GM21717 (cell line): ENCODE measurements around the gene TTLL5.
"Not testable (repeated sequence)": the region's sequence is repeated elsewhere in the genome, so short reads cannot be mapped to it uniquely, and the experiment has no call there.

Experiments used
- ATAC-seq: cut with Tn5 transposase; IDR thresholded peaks from one replicate; pipeline ENCODE4 v1.9.1; 2021; ENCODE audit warnings: mild to moderate bottlenecking, moderate library complexity; ENCODE audit not compliant: unreplicated experiment

TTLL5 gene

DNA sequence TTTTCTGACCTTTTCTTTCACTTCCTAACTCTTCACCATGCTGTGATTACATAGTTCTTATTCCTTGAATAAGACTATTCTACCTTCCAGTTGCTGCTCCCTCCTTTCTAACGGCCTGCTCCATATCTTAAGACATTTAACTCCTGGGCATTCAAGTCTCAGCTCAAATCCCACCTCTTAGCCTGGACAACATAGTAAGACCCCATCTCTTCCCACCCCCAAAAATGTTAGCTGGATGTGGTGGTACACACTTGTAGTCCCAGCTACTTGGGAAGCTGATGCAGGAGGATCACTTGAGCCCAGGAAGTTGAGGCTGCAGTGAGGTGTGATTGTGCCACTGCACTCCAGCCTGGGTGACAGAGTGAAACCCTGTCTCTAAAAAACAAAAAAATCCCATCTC, 11.3 kb upstream of the TTLL5 start:
- no peak for ATAC-seq

DNA sequence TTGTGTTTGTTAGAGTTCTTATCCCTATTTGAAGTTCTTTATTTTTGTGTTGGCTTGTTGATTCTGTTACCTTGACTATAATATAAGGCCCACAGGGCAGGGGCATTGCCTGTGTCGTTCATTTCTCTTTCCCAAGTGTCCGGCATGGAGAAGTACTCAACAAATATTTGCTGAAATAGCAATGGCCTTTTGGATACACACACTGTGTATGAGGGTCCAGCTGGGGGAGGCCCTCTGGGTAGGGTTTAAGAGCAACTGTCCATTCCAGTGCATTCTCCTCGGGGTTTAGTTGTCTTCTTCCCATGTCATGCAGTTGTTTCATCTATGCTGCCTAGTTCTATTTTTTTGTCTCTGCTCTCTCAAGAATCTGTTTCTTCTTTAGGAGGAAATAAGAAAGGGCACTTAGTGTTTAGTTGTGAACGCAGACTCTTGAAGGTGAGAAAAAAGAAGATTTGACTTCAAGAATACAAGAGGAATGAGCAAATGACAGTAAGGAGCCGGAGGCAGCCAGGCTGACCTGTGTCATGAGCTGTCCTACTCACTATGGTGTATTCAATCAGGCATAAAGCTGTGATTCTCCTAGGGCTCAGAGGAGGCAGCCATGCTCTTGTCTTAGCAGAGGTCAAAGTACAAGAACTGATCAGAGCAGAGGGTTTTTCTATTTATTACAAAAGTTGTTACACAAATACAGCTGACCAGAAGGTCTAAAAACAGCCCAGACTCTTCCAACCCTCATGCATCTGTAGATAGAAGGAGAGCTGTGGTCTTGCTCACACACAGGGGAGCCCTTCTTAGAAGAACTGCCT, 10.6 kb upstream of the TTLL5 start:
- ATAC-seq = no peak

DNA sequence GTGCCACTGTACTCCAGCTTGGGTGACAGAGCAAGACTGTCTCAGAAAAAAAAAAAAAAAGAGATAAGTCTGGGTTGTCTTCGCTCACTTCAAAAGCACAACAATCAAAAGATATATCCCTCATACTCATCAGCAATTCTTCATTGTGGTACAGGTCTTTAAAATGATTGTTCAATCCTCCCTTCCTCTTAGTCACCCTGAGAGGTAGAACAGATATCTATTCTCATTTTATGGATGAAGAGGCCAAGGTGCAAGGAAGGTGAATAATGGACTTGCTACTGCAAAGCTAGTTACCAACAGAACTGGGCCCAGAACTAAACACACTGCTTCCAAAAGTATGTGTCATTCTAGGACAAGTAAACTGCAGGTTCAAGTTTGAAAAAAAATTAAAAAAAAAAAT, 7.5 kb upstream of the TTLL5 start:
- ATAC-seq = no peak

DNA sequence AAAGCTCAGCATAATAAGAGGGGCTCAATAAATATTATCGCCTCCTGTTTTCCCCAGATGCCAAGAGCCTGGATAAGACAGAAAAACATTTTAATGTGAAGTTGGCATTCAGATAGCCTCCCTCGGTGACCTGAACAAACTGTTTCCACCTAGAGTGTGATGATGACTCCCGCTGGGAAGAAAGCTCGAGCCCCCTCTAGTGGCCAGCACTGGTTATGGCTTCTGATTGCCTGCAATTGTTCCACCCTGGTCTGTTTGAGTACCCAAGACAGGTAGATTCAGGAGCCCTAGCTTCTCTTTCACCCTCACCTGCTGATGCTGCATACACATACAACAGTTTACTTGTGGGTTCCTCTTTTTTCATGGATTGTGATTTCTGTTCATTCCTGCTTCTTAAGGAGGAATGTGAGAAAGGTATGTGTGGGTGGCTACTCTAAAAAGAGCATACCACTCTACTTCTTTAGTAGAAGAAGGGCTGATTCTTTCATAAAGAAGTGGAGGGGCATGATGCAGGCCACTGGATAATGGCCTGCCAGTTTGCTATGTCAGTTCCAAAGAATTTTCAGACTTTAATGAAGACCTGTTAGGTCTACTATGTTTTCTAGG, 6.8 kb upstream of the TTLL5 start:
- ATAC-seq = no peak

DNA sequence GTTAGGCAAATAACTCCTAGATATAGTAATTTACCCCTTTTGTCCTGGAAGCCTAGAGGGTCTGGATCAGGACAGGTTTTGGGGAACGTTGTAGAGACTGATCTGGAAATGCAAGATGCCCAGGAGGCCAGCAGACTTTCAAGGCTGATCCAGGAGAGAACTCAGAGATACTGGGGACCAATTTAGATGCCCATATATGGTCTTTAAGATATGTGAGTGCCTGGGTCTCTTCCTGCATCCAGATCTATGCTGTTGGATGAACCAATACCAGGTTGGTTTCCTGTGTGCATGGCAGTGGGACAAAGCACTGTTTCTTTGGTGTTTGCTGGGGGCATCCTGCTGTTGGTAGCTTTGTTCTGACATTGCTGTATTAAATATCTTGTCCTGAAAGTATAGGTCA, 5.8 kb upstream of the TTLL5 start:
- no peak for ATAC-seq

DNA sequence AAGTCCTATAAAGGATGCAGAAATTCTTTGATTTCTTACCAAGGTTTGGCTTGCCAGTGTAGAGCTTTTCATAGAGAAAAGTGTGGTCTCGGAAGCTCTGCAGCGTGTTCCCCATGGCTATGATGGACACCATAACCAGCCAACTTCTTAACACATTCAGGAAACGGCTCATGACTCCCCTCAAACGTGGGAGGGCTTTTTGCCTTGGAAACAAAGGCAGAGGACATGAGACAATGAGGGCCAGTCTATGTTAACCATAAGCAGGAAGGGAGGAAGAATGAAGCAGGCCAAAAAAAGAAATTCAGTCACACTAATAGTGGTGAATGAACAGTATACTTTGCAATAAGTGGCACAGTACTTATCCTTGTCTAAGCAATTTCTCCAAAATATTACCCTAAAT, 3.7 kb upstream of the TTLL5 start:
- no peak for ATAC-seq

DNA sequence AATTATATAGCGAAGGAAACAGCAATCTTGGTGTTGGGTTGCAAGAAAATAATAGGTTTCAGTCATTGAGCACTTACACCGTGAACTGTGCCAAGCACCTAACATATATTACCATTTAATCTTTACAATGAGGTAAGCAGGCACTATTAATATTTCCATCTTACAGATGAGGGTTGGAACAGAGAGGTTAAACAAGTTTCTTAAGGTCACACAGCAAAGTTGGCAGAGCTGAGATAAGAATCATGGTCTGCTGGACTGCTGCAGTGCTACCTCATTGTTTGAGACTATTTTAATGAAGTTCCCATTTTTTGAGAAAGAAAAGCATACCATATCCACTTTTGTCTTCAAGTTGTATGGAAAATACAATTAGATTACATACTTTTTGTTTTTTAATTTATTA, 2.1 kb upstream of the TTLL5 start:
- ATAC-seq = no peak

DNA sequence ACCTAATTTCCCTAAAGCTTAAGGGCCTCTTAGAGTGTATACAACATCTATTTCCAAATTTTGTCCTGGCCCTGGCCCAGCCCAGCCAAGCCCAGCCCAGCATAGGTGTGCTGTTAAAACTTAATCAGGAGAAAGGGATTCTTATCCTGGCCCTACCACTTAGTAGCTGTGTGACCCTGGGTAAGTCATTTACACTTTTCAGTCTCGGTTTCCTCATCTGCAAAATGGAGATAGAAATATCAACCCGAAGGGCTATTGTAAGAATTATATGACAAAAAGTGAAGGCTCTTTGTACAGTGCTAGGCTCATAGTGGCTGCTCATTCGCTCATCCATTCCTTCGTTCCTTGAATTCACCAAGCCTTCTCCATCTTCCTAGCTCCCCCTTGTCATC, 812 bp upstream of the TTLL5 start:
- ATAC-seq = no peak

DNA sequence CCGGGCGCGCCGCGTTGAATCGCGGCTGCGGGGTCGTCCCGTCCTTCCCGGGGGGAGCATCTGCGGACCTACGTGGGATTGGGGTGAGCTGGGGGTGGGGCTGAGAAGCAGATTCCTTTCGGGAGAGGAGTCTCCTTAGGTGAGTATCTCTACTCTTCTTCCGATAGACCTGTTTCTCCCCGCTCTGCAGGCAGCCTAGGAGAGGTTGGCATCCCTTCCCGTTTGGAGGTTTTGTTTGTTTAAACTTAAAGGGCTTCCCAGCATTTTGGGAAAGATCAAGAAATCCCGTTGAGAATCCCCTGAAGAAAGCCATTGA, 411 bp downstream of the TTLL5 start:
- ATAC-seq = no peak

DNA sequence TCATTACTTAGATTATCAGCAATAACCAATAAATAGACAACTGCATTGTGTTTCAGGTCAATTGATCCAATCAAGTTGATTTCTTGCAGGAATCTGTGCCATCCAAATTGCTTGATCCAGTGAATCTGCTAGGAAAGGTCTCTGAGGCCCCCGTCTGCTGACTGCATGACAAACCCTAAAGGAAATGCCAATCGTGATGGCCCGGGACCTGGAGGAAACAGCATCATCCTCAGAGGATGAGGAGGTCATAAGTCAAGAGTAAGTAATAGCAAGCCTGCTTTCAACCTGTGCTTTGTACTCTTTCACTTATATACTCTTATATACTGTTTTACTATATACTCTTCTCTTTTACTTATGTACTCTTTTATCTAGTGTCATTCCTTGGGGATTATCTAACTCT, 1.9 kb downstream of the TTLL5 start:
- no peak for ATAC-seq

DNA sequence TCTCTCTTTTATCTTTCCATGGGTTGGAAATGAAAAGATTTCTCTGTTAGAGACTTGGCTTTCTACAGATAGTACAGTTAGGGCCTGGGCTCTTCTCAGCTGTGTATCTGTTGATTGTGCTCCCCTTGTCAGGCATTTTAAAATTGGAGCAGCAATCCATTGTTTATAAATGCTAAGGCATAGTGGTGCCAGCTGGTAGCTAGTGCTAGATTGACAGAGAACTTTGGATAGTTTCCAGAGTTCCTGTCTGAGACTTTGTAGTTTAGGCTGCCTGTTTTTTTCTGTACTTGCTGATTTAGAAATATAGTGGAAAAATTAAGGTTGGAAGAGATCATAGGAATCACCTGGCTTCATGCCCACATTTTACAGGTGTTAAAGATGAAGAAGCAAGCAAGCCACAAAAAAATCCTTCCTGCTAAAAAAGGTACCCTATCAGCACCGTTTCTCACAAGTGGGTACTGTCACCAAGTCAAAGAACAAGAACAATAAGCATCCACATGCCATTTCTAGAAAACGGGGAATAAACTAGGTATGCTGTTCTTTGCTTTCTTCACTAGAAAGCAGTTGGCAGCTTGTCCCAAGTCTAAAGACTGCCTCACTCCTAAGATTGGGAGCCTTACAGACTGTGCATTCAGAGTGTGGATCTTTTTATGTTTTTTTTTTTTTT, 6.2 kb downstream of the TTLL5 start:
- ATAC-seq = no peak

DNA sequence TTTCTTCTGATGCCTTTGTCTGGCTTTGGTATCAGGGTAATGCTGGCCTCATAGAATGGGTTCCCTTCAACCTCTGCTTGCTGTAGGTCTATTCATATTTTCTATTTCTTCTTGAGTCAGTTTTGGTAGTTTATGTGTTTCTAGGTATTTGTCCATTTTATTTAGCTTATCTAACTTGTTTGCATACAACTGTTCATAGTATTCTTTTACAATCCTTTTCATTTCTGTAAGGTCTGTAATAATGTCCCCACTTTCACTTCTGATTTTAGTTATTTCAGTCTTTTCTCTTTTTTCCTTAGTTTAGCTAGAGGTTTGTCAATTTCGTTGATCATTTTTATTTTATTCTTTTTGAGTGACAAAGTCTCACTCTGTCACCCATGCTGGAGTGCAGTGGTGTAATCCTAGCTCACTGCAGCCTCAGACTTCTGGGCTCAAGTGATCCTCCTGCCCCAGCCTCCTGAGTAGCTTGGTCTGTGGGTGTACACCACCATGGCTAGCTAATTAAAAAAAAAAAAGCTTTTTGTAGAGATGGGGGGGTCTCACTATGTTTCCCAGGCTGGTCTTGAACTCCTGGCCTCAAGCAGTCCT, 11.7 kb downstream of the TTLL5 start:
- ATAC-seq = no peak

DNA sequence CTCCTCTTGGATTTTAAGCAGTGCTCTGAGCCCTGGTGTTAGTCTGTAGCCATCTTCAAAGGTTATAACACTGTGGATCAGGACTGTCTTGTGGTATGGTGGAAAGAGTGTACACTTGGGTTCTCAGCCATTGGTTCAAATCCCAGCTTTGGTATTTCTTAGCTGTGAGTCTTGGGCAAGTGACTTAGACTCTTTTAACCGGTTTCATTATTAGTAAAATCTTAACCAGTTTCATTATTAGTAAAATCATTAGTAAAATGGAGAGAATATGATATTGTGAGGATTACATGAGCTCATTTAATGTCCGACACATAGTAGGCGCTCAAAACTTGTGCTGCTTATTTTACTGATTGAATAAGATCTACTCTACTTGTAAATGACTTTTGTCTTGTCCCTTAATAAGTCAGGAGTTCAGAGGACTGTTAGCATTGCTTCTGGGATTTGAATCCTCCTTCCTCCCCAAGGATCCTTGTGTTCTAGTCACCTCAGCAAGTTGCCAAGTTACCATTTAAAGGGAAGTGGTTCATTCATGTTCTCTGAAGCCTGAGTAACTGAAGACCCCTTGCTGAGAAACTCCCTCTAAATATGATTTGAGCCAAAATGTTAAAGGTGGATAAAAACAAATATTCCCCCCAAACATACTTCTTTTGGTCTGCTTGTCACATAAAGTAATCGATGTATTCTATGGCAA, 12.4 kb downstream of the TTLL5 start:
- peak; percentile 52 for ATAC-seq

DNA sequence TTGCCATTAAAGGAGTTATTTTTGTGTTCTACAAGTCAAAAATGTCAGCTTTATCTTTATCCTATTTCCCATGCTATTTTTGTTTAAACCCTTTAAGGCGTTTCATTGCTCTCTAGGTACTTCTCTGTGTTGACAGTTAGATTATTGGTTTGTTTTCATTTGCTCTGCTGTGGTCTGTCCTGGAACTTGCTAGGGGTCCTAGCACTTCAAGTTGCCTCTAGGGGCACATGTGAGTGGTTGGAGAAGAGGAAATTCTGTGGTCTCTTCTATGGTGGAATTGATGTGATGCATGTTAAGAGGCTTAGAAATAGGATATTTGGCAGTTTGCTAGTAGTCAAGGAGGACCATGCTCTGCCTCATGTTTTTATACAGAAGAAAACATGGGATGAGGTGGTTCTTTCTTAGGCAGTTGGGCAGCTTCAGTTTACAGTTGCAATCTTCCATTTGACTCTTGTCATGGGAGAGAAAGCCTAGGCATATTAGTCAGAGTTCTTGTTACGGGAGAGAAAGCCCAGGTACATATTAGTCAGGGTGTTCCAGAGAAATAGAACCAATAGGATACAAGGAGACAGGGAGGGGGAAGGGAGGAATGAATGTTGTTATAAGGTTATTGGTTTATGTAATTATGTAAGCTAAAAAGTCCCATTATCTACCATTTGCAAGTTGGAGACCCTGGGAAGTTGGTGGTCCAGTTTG, 14.4 kb downstream of the TTLL5 start:
- ATAC-seq = no peak

DNA sequence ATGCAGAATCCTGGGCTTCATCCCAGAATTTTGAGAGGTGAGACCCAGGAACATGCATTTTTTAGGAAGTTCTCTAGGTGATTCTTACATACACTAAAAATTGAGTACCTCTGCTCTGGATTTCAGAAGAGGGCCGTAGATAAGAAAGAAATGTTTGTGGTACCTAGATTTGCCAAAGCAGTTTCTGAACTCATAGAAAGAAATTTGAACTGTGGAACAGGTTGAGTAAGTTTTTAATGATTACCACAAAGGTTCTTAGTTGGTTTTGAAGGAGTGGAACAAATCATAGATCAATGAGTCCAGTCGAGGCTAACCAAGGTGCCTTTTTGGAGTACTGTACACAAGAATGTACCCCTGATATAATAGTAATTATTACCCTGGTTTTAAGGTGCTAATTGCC, 24.9 kb downstream of the TTLL5 start:
- ATAC-seq = no peak

DNA sequence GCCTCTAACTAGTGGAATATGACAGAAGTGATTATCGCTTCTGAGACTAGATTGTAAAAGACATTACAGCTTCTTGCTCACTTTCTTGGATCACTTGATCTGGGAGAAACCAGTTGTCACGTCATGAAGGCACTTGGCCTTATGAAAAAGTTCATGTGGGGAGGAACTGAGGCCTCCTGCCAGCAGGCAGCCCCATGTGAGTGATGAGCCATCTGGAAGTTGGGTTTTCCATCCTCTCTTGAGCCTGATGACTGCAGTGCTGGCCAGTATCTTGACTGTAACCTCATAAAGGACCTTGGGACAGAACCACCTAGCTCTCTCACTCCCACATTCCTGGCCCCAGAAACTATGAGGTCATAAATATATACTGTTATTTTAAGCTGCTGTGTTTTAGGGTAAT, 28.0 kb downstream of the TTLL5 start:
- no peak for ATAC-seq

DNA sequence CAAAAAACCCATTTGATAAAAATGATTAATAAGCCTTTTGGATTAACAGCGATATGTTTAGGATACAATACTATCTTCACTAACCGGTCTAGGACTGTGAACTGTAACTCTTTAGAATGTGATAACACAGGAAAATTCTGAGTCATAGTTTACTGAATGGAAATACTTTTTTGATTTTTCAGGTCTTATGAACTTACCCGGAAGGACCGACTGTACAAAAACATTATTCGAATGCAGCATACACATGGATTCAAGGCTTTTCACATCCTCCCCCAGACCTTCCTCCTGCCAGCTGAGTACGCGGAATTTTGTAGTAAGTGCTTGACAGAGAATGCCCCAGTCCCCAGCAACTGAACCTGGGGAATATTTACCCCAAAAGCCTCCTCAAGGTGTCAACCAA, 29.0 kb downstream of the TTLL5 start:
- no peak for ATAC-seq

DNA sequence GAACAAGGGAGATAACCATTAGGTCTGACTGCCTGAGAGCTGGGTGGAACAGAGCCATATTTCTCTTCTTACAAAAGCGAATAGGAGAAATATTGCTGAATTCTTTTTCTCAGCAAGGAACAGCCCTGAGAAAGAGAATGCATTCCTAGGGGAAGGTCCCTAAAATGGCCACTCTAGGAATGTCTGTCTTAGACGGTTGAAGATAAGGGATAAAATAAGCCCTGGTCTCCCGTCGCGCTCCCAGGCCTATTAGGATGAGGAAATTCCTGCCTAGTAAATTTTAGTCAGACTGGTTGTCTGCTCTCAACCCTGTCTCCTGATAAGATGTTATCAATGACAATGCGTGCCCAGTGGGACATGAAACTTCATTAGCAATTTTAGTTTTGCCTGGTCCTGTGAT, 34.0 kb downstream of the TTLL5 start:
- ATAC-seq = not testable (repeated sequence)

DNA sequence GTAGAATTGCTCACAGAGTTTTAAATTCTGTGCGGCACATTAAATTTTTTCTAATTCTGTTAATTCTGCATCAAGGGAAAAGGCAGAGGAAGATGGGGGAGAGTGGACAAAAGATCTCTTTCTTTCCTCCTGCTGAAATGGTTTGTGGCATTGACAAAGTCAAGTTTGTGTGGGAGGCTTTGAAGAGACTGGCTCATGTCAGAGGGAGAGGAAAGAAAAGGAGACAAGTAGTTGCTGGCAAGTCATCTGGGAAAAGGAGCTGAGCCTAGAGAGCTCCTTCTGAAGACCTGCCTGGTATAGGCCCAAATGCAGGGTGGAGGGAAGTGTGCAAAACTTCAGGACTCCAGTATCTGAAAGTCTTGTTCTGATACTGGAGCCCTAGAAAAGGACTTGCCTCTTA, 36.3 kb downstream of the TTLL5 start:
- no peak for ATAC-seq

DNA sequence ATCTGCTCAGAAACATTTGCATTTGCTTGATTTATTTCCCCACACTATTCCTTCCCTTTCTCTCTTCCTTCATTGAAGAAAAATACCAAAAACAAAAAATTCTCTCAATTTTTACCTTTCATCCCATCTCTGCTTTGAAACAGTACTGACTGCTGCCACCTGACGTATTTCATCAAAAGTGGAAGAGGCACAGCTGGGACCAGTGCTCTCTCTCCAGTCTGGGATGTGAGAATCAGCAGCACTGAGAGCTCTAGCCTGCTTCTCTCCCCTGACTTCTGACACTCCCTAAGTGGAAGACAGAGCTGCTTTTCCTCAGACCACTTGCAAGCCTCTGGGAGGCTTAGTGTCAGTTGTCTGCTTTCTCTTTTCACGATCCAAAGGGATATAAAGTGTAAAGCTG, 36.9 kb downstream of the TTLL5 start:
- no peak for ATAC-seq

DNA sequence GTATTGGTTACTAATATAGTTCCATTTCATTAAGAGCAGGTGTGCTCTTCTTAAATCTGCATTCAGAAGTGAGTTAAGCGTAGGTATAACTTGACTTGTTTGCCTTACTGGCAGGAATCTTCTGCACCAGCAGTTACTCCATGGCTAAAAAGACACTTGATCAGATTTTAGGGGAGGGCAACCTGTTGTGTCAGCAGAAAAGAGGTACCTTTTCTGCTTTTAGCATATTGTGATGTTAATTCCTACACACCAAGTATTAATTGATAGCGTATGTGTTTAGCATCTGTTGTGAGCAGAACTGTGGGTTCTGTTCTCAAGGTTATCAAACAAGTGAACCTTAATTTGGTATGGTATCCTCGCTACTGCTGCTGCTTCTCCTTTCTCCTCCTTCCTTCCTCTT, 38.3 kb downstream of the TTLL5 start:
- ATAC-seq = no peak
